ENCODE measurements around the gene GTPBP1. TPM values are rescaled to one million over a fixed set of nuclear protein-coding genes. Genes with fewer than 3 reads are reported as not detected.

Gene GTPBP1
- total RNA-seq, 4 donors from 2014 or later, result 53.1 to 79.9 (median 72.7) TPM

- H3K4me3 ChIP-seq (ENCODE audit: low read depth, poor library complexity, severe bottlenecking), result no peak overlapping the region
- no peak for TF ChIP-seq CTCF (IDR thresholded peaks at IDR 0.05)
- no peak for TF ChIP-seq POLR2A (IDR thresholded peaks at IDR 0.05)
- WGBS, 2 donors, result 63 to 66% methylated on average over 21 to 24 of the region's 24 CpGs
- DNase-seq (ENCODE audit: low spot score in 2 of 2), result peak; percentile 43 to 93
- intact Hi-C loops (cut with DNase I; ENCODE audit: low total_unique reads), result no loop called here
These were observed 45.9 kb downstream of the GTPBP1 start for GRCh38 chr22:38751422-38752346.

- intact Hi-C loops (cut with DNase I; ENCODE audit: low total_unique reads), result no loop called here
- WGBS, 2 donors, result 17 to 23% methylated on average over 12 of the region's 12 CpGs
- TF ChIP-seq CTCF (IDR thresholded peaks at IDR 0.05) (no peak), POLR2A (IDR thresholded peaks at IDR 0.05) (no peak)
- no peak overlapping the region for H3K4me3 ChIP-seq (ENCODE audit: low read depth, poor library complexity, severe bottlenecking)
- DNase-seq (ENCODE audit: low spot score in 2 of 2), result peak; percentile 79 to 94
These were observed 48.4 kb downstream of the GTPBP1 start for GRCh38 chr22:38753948-38754750.

- intact Hi-C loops (cut with DNase I; ENCODE audit: low total_unique reads), result no loop called here
- DNase-seq (ENCODE audit: low spot score in 2 of 2), result peak; percentile 56 to 92
- H3K4me3 ChIP-seq (ENCODE audit: low read depth, poor library complexity, severe bottlenecking), result peak overlapping the region; percentile 44
- 3 to 7% methylated on average over 12 of the region's 12 CpGs for WGBS, 2 donors
- no peak for TF ChIP-seq CTCF (IDR thresholded peaks at IDR 0.05)
- TF ChIP-seq POLR2A (IDR thresholded peaks at IDR 0.05), result no peak
These were observed 49.0 kb downstream of the GTPBP1 start for GRCh38 chr22:38754751-38755154.

GRCh38 chr22:38755155-38755910, 49.6 kb downstream of the GTPBP1 start:
- intact Hi-C loops (cut with DNase I; ENCODE audit: low total_unique reads), result no loop called here
- TF ChIP-seq POLR2A (IDR thresholded peaks at IDR 0.05) (no peak), CTCF (IDR thresholded peaks at IDR 0.05) (peak in 1 of 3 donors; percentile 24)
- WGBS, 2 donors, result 0% methylated on average over 10 to 15 of the region's 74 CpGs

GRCh38 chr22:38755911-38756532, 50.3 kb downstream of the GTPBP1 start, which contains the start of gene SUN2:
TSS of gene SUN2 (minus strand) at chr22:38755998. CDS start at chr22:38752628, 3,370 bp downstream.
- TF ChIP-seq POLR2A (IDR thresholded peaks at IDR 0.05) (no peak), CTCF (IDR thresholded peaks at IDR 0.05) (no peak)
- peak; percentile 91 to 99 for DNase-seq (ENCODE audit: low spot score in 2 of 2)
- intact Hi-C loops (cut with DNase I; ENCODE audit: low total_unique reads), result no loop called here
- 1% methylated on average over 16 to 35 of the region's 68 CpGs for WGBS, 2 donors
- peak within 1 kb of the TSS; percentile 44 for H3K4me3 ChIP-seq (ENCODE audit: low read depth, poor library complexity, severe bottlenecking)

More at GRCh38 chr22:38755155-38755910, 49.6 kb downstream of the GTPBP1 start:
- DNase-seq (ENCODE audit: low spot score in 2 of 2), result peak; percentile 86 to 98
- peak overlapping the region; percentile 44 for H3K4me3 ChIP-seq (ENCODE audit: low read depth, poor library complexity, severe bottlenecking)

All from lower leg skin (tissue), 4 donors.